H1 (cell line): ENCODE results near the gene ARHGEF28. TPM values are rescaled to one million over a fixed set of nuclear protein-coding genes. Genes with fewer than 3 reads are reported as not detected.

Experiments used
- CTCF ChIA-PET: fragments of 300-600 bp; sonication (Branson Sonifier 250); formaldehyde crosslinking; loops from one replicate; lab custom pipeline; 2021; ENCODE audit not compliant: partially characterized antibody; lab: Charles Lee
- POLR2A ChIA-PET: fragments of 300-600 bp; sonication (Branson Sonifier 250); formaldehyde crosslinking; loops from one replicate; lab custom pipeline; 2021; ENCODE audit warnings: inconsistent platforms; ENCODE audit not compliant: partially characterized antibody; lab: Charles Lee
- DNase-seq, 2 experiments: peaks; one replicate each; pipeline versions ENCODE4 v3.0.0 to v3.0.0-alpha.2; 2010 to 2022; ENCODE audit warnings: low spot score in 2 of 2, low read depth in 1 of 2, mixed read lengths in 1 of 2
- FAIRE-seq: peaks from 2 replicates; lab custom pipeline; 2011; peaks lifted over from hg19 to GRCh38; lab: Jason Lieb, UNC
- H2AFZ ChIP-seq: 2 replicates; pipeline ENCODE4 v1.8.1; 2012; ENCODE audit warnings: low read length, inconsistent platforms
- H2AK5ac ChIP-seq: 2 replicates; pipeline ENCODE4 v1.6.1; 2013; ENCODE audit warnings: low read depth, low read length
- H2BK120ac ChIP-seq: replicated peaks from 2 replicates; pipeline ENCODE3; 2013; ENCODE audit warnings: low read depth, low read length, inconsistent platforms
- H2BK12ac ChIP-seq: 2 replicates; pipeline ENCODE4 v1.6.1; 2013; ENCODE audit warnings: low read depth, low read length
- H2BK15ac ChIP-seq: 2 replicates; pipeline ENCODE4 v1.6.1; 2013; ENCODE audit warnings: low read length
- H2BK20ac ChIP-seq: 2 replicates; pipeline ENCODE4 v1.6.1; 2013; ENCODE audit warnings: low read length
- H2BK5ac ChIP-seq: 2 replicates; pipeline ENCODE4 v1.6.1; 2013; ENCODE audit warnings: low read depth, low read length
- H3K14ac ChIP-seq: 2 replicates; pipeline ENCODE4 v1.6.1; 2013; ENCODE audit warnings: inconsistent platforms; ENCODE audit not compliant: insufficient read length
- H3K18ac ChIP-seq: 2 replicates; pipeline ENCODE4 v1.6.1; 2013; ENCODE audit warnings: low read length; ENCODE audit errors: extremely low read depth
- H3K23ac ChIP-seq: 2 replicates; pipeline ENCODE4 v1.6.1; 2013; ENCODE audit warnings: inconsistent platforms; ENCODE audit not compliant: insufficient read length
- H3K23me2 ChIP-seq: 2 replicates; pipeline ENCODE4 v1.6.1; 2013; ENCODE audit warnings: low read depth, low read length
- H3K27ac ChIP-seq: 2 replicates; pipeline ENCODE4 v1.6.1; 2011; ENCODE audit warnings: low read depth, low read length, inconsistent platforms
- H3K27me3 ChIP-seq, 4 experiments: replicated peaks in 1 of 4; 1 replicate in 1 of 4; 2 replicates in 3 of 4; pipeline versions ENCODE4 v1.6.1 to v1.8.1; 2011 to 2013; ENCODE audit warnings: low read length in 3 of 4, mild to moderate bottlenecking in 3 of 4, inconsistent platforms in 2 of 4, mixed read lengths in 2 of 4, moderate library complexity in 1 of 4; ENCODE audit not compliant: control insufficient read depth in 3 of 4, insufficient read depth in 3 of 4; ENCODE audit errors: extremely low read depth in 1 of 4
- H3K36me3 ChIP-seq, 4 experiments: 2 replicates each; pipeline versions ENCODE4 v1.6.1 to v1.8.1; 2011 to 2013; ENCODE audit warnings: mild to moderate bottlenecking in 4 of 4, low read length in 3 of 4, moderate library complexity in 2 of 4, control low read depth in 1 of 4, inconsistent platforms in 1 of 4; ENCODE audit not compliant: insufficient read depth in 4 of 4, control insufficient read depth in 2 of 4
- H3K4ac ChIP-seq: replicated peaks from 2 replicates; pipeline ENCODE3; 2013; ENCODE audit warnings: low read length, low read depth, mixed read lengths, inconsistent platforms; ENCODE audit not compliant: insufficient read length
- H3K4me1 ChIP-seq, 4 experiments: replicated peaks in 1 of 4; 1 replicate in 1 of 4; 2 replicates in 3 of 4; pipeline versions ENCODE4 v1.6.1 to v1.8.1; 2011 to 2013; ENCODE audit warnings: low read length in 3 of 4, inconsistent platforms in 2 of 4, mixed read lengths in 1 of 4; ENCODE audit not compliant: insufficient read depth in 4 of 4, control insufficient read depth in 3 of 4
- H3K4me2 ChIP-seq, 2 experiments: 2 replicates each; pipeline versions ENCODE4 v1.6.1 to v1.8.1; 2011 to 2013; ENCODE audit warnings: low read depth in 2 of 2, low read length in 2 of 2, control low read depth in 1 of 2, inconsistent platforms in 1 of 2, mild to moderate bottlenecking in 1 of 2; ENCODE audit not compliant: insufficient read depth in 1 of 2
- H3K4me3 ChIP-seq, 4 experiments: fragments of 200-600, 300-600 bp in 1 of 4; sonication (generic), shearing (Covaris generic), sonication (Bioruptor Twin) in 1 of 4; 2 replicates each; pipeline versions ENCODE4 v1.5.1 to v1.8.1; 2011 to 2016; ENCODE audit warnings: low read length in 4 of 4, low read depth in 3 of 4, control low read depth in 2 of 4, inconsistent platforms in 2 of 4, mild to moderate bottlenecking in 2 of 4, mixed read lengths in 1 of 4, moderate library complexity in 1 of 4; ENCODE audit not compliant: insufficient read depth in 2 of 4; ENCODE audit errors: extremely low read depth in 1 of 4
- H3K56ac ChIP-seq: replicated peaks from 2 replicates; pipeline ENCODE3; 2013; ENCODE audit warnings: low read depth, mild to moderate bottlenecking, mixed read lengths, low read length, inconsistent platforms; ENCODE audit not compliant: insufficient read length
- H3K79me1 ChIP-seq: 2 replicates; pipeline ENCODE4 v1.6.1; 2013; ENCODE audit warnings: low read depth, low read length, control low read depth
- H3K79me2 ChIP-seq, 2 experiments: 2 replicates each; pipeline versions ENCODE4 v1.6.1 to v1.8.1; 2012 to 2013; ENCODE audit warnings: low read length in 2 of 2, mild to moderate bottlenecking in 2 of 2, inconsistent platforms in 1 of 2; ENCODE audit not compliant: insufficient read depth in 2 of 2, control insufficient read depth in 1 of 2
- H3K9ac ChIP-seq, 4 experiments: replicated peaks in 1 of 4; 1 replicate in 1 of 4; 2 replicates in 3 of 4; pipeline versions ENCODE4 v1.6.1 to v1.8.1; 2011 to 2013; ENCODE audit warnings: low read depth in 3 of 4, low read length in 3 of 4, control low read depth in 2 of 4, mild to moderate bottlenecking in 2 of 4, moderate library complexity in 2 of 4, inconsistent platforms in 1 of 4; ENCODE audit errors: extremely low read depth in 1 of 4
- H3K9me3 ChIP-seq, 2 experiments: 2 replicates each; pipeline versions ENCODE4 v1.6.1 to v1.8.1; 2012 to 2013; ENCODE audit warnings: mild to moderate bottlenecking in 2 of 2, moderate library complexity in 2 of 2, control low read depth in 1 of 2, inconsistent platforms in 1 of 2, low read depth in 1 of 2, low read length in 1 of 2, mixed read lengths in 1 of 2; ENCODE audit not compliant: insufficient read depth in 2 of 2
- H4K20me1 ChIP-seq, 2 experiments: replicated peaks in 1 of 2; 2 replicates each; pipeline versions ENCODE3 to v1.8.1; 2011 to 2013; ENCODE audit warnings: inconsistent platforms in 2 of 2, low read length in 2 of 2, mild to moderate bottlenecking in 1 of 2; ENCODE audit not compliant: insufficient read depth in 2 of 2, control insufficient read depth in 1 of 2
- H4K5ac ChIP-seq: 2 replicates; pipeline ENCODE4 v1.6.1; 2013; ENCODE audit warnings: low read length, low read depth, mixed read lengths, inconsistent platforms; ENCODE audit not compliant: insufficient read length
- H4K8ac ChIP-seq: 2 replicates; pipeline ENCODE4 v1.8.0; 2013; ENCODE audit warnings: mild to moderate bottlenecking, moderate library complexity, low read length, inconsistent platforms; ENCODE audit not compliant: insufficient read depth; ENCODE audit errors: extremely low read depth
- H4K91ac ChIP-seq: replicated peaks from 2 replicates; pipeline ENCODE3; 2013; ENCODE audit warnings: low read length, mixed read lengths, inconsistent platforms; ENCODE audit not compliant: insufficient read length
- ASH2L ChIP-seq: fragments of 200-600, 300-600 bp; sonication (generic); IDR thresholded peaks from one replicate; pipeline ENCODE4 v1.7.1; 2017; ENCODE audit warnings: low read length
- BACH1 ChIP-seq: IDR thresholded peaks from 2 replicates; pipeline ENCODE4 v1.6.1; 2012; ENCODE audit warnings: low read length, improper control_type of control experiment
- CBX8 ChIP-seq: fragments of 300-800, 300-1000 bp; sonication (generic); IDR thresholded peaks from 2 replicates; pipeline ENCODE4 v1.7.1; 2016; ENCODE audit warnings: low read depth, low read length, borderline replicate concordance
- CREB1 ChIP-seq: IDR thresholded peaks from 2 replicates; pipeline ENCODE4 v1.6.1; 2012; ENCODE audit warnings: inconsistent platforms
- CTBP2 ChIP-seq: IDR thresholded peaks from 2 replicates; pipeline ENCODE4 v1.7.0; 2011; ENCODE audit warnings: borderline replicate concordance, mild to moderate bottlenecking, moderate library complexity, mixed read lengths, low read length; ENCODE audit not compliant: insufficient read depth, insufficient read length
- EZH2 ChIP-seq: fragments of 200-600 bp; sonication (generic); IDR thresholded peaks from 2 replicates; pipeline ENCODE4 v1.7.1; 2012; ENCODE audit warnings: low read depth, mild to moderate bottlenecking, moderate library complexity, low read length, inconsistent platforms; ENCODE audit not compliant: severe bottlenecking
- HDAC2 ChIP-seq, 2 experiments: fragments of 300-600 bp in 1 of 2; sonication (generic) in 1 of 2; IDR thresholded peaks; 2 replicates each; pipeline ENCODE4 v1.6.1; 2011 to 2012; ENCODE audit warnings: low read depth in 2 of 2, low read length in 2 of 2, mild to moderate bottlenecking in 2 of 2, moderate library complexity in 2 of 2, borderline replicate concordance in 1 of 2, inconsistent platforms in 1 of 2
- RBBP5 ChIP-seq: IDR thresholded peaks from 2 replicates; pipeline ENCODE4 v1.7.1; 2012; ENCODE audit warnings: low read depth, mild to moderate bottlenecking, inconsistent platforms, low read length, moderate library complexity, borderline replicate concordance
- SIX5 ChIP-seq: IDR thresholded peaks from 2 replicates; pipeline ENCODE4 v1.6.1; 2011; ENCODE audit warnings: mild to moderate bottlenecking, low read depth, low read length
- SP2 ChIP-seq: IDR thresholded peaks from 2 replicates; pipeline ENCODE4 v1.6.1; 2012; ENCODE audit warnings: mild to moderate bottlenecking, low read length, inconsistent platforms
- SP4 ChIP-seq: IDR thresholded peaks from 2 replicates; pipeline ENCODE4 v1.6.1; 2012; ENCODE audit warnings: low read length, inconsistent platforms
- YY1 ChIP-seq: IDR thresholded peaks from 2 replicates; pipeline ENCODE4 v1.6.1; 2011; ENCODE audit warnings: low read depth, mild to moderate bottlenecking, low read length
- ZNF274 ChIP-seq: IDR thresholded peaks from 2 replicates; pipeline ENCODE4 v1.7.0; 2012; ENCODE audit warnings: low read length, borderline replicate concordance; ENCODE audit errors: extremely low read depth
- WGBS, 2 experiments: shearing (Covaris generic) in 1 of 2; methylation state at CpG; one replicate each; pipeline versions ENCODE4 v1.1.6 to v1.1.7; 2013 to 2015; ENCODE audit warnings: low lambda C conversion rate in 2 of 2, mixed read lengths in 2 of 2, inconsistent platforms in 1 of 2, low coverage in 1 of 2, missing lambda C conversion rate in 1 of 2; ENCODE audit not compliant: insufficient replicate concordance in 2 of 2, insufficient coverage in 1 of 2, insufficient read length in 1 of 2; ENCODE audit errors: extremely low coverage in 1 of 2, missing lambda C conversion rate in 1 of 2; 5-methylcytosine and 5-hydroxymethylcytosine counted together
- polyA plus RNA-seq, 7 experiments: library from polyadenylated mRNA; depleted of rRNA in 3 of 7; stranded (reverse) in 5 of 7; unstranded in 2 of 7; fragments of >200 nt in 5 of 7; fragments of 200-250 nt in 2 of 7; gene quantifications; 1 replicate in 5 of 7; 2 replicates in 1 of 7; 4 replicates in 1 of 7; pipeline versions ENCODE4 v1.2.1 to v1.2.3, GENCODE V29; 2011 to 2013; ENCODE audit warnings: missing spikeins in 2 of 7, mixed read lengths in 2 of 7
- total RNA-seq: library from RNA; stranded (reverse); fragmentation: NEBNext Ultra II Directional; extraction: Animal tissue kit (Norgen Biotek cat#: 25700); gene quantifications from 2 replicates; pipeline ENCODE4 v1.2.1, GENCODE V29; 2021

Gene ARHGEF28
- total and polyA plus RNA-seq, 2 of the 8 experiments (the other 6 are each of a cell fraction or from before 2014, with no cell fraction given) = 0.33 to 1.0 TPM

GRCh38 chr5:73896668-73897067, 270.7 kb downstream of the ARHGEF28 start:
- H2BK20ac ChIP-seq = no peak overlapping the region
- no peak overlapping the region for H3K27ac ChIP-seq
- no peaks in the 10 kb centered on the region for H3K4me1 ChIP-seq
- H3K14ac ChIP-seq = no peak overlapping the region
- CTCF ChIA-PET = interaction anchor here (1.3 kb wide), 1 partner anchor 777 kb away, joined by 4 read pairs; no protein-coding TSS in a partner anchor
- H3K9ac ChIP-seq = no peak overlapping the region
- H3K4me3 ChIP-seq = no peak overlapping the region
- H4K20me1 ChIP-seq = no peaks in the 10 kb centered on the region
- TF ChIP-seq SP2 = no peak
- no peak for TF ChIP-seq CREB1
- no peak for TF ChIP-seq EZH2
- no peak for TF ChIP-seq ASH2L
- no peak for TF ChIP-seq CTBP2
- TF ChIP-seq BACH1 = no peak
- TF ChIP-seq SP4 = no peak
- no peak for TF ChIP-seq YY1
- no peak for TF ChIP-seq RBBP5
- no peak for TF ChIP-seq ZNF274
- TF ChIP-seq CBX8 = no peak
- no peak for TF ChIP-seq SIX5
- no peak for TF ChIP-seq HDAC2 (IDR thresholded peaks at IDR 0.05; ENCODE audit: borderline replicate concordance in 1 of 2, low read depth in 2 of 2, low read length in 2 of 2)
- TF ChIP-seq, all 59 proteins: peak for 0
- no peaks in the 10 kb centered on the region for H3K23me2 ChIP-seq
- H2BK12ac ChIP-seq = no peak overlapping the region
- no peak overlapping the region for H4K8ac ChIP-seq
- no peaks in the 10 kb centered on the region for H3K9me3 ChIP-seq
- H4K5ac ChIP-seq = no peak overlapping the region
- H3K56ac ChIP-seq = no peak overlapping the region
- H3K36me3 ChIP-seq = no peaks in the 10 kb centered on the region
- H2AFZ ChIP-seq = no peak overlapping the region
- 94% methylated on average over 12 of the region's 12 CpGs; no CpG with 5 or more reads in 1 of the 2 experiments for WGBS, 2 experiments
- H4K91ac ChIP-seq = no peak overlapping the region
- no peak overlapping the region for H2AK5ac ChIP-seq
- H3K79me2 ChIP-seq = no peaks in the 10 kb centered on the region
- no peak for DNase-seq
- no peak overlapping the region for H3K4me2 ChIP-seq
- no peak overlapping the region for H3K4ac ChIP-seq
- FAIRE-seq = no peak
- no peak overlapping the region for H3K23ac ChIP-seq
- no peaks in the 10 kb centered on the region for H3K27me3 ChIP-seq
- H2BK120ac ChIP-seq = no peak overlapping the region
- no peak overlapping the region for H2BK15ac ChIP-seq
- no peaks in the 10 kb centered on the region for H3K79me1 ChIP-seq
- no peak overlapping the region for H3K18ac ChIP-seq
- no peak overlapping the region for H2BK5ac ChIP-seq
- POLR2A ChIA-PET = no interaction called here
